C4-2B (cell line): Measurements from ENCODE around the gene RBMX.

Experiments
- CTCF ChIP-seq: fragments of 450-650 bp; conservative IDR thresholded peaks from 2 replicates; pipeline ENCODE4 v1.5.1; 2017; ENCODE audit warnings: mild to moderate bottlenecking
- ZFX ChIP-seq: fragments of 450-650 bp; IDR thresholded peaks from 2 replicates; pipeline ENCODE4 v1.6.1; 2017

GRCh38 chrX:136906921-136907510, 26.5 kb upstream of the RBMX start:
- TF ChIP-seq CTCF (no peak), ZFX (no peak)
